A549 treated with GW870086 at 1 μM for 4 hours (cell line): Measurements from ENCODE around the gene CPEB2. TPM values are rescaled to one million over a fixed set of nuclear protein-coding genes. Genes with fewer than 3 reads are reported as not detected.

Experiments used
- total RNA-seq: library from RNA; stranded (reverse); fragments of 200-300 nt; extraction: Qiagen RNA extraction; gene quantifications from 5 replicates; pipeline ENCODE4 v1.2.3, GENCODE V29; 2022; ENCODE audit warnings: low read depth

CPEB2 gene
- total RNA-seq, result 6.8 to 8.4 TPM (median 7.4 TPM) in 5 replicates

GRCh38 chr4:15001869-15002658, at the start of gene CPEB2:
CPEB2 (plus strand) TSS chr4:15002481; CDS start chr4:15002674, 193 bp downstream.

